ENCODE data around the gene MATCAP1.
A peak's percentile ranks its signal among the peaks of the same experiment; 100 is the strongest.

MATCAP1 gene

GRCh38 chr16:67150047-67150832, 33.5 kb downstream of the MATCAP1 start:
- Mint-ChIP-seq H3K4me3 (no peak overlapping the region), H3K36me3 (ENCODE audit: low read depth) (peaks cover 37% of the 10 kb centered on the region), H3K4me1 (ENCODE audit: low read depth) (peaks cover 19% of the 10 kb centered on the region), H3K27me3 (peaks cover 17% of the 10 kb centered on the region), H3K9me3 (no peaks in the 10 kb centered on the region), H3K27ac (no peak overlapping the region)

- Mint-ChIP-seq H3K9me3 (no peaks in the 10 kb centered on the region), H3K4me3 (peak overlapping the region; percentile 39), H3K27me3 (peaks cover 15% of the 10 kb centered on the region), H3K36me3 (ENCODE audit: low read depth) (peaks cover 45% of the 10 kb centered on the region), H3K4me1 (ENCODE audit: low read depth) (peaks cover 19% of the 10 kb centered on the region), H3K27ac (no peak overlapping the region)
Observed at GRCh38 chr16:67149276-67150046, 34.3 kb downstream of the MATCAP1 start.

- no peak overlapping the region for H3K4me3 Mint-ChIP-seq
- peaks cover 50% of the 10 kb centered on the region for H3K36me3 Mint-ChIP-seq (ENCODE audit: low read depth)
- no peaks in the 10 kb centered on the region for H3K9me3 Mint-ChIP-seq
- H3K27me3 Mint-ChIP-seq, result peaks cover 15% of the 10 kb centered on the region
- H3K27ac Mint-ChIP-seq, result no peak overlapping the region
- H3K4me1 Mint-ChIP-seq (ENCODE audit: low read depth), result peaks cover 15% of the 10 kb centered on the region
Observed at GRCh38 chr16:67148656-67149275, 35.0 kb downstream of the MATCAP1 start.

- peaks cover 15% of the 10 kb centered on the region for H3K27me3 Mint-ChIP-seq
- no peak overlapping the region for H3K4me3 Mint-ChIP-seq
- no peak overlapping the region for H3K27ac Mint-ChIP-seq
- H3K9me3 Mint-ChIP-seq, result no peaks in the 10 kb centered on the region
- peaks cover 12% of the 10 kb centered on the region for H3K4me1 Mint-ChIP-seq (ENCODE audit: low read depth)
- peaks cover 55% of the 10 kb centered on the region for H3K36me3 Mint-ChIP-seq (ENCODE audit: low read depth)
Observed at GRCh38 chr16:67148221-67148620, 35.5 kb downstream of the MATCAP1 start.

- Mint-ChIP-seq H3K27me3 (peaks cover 13% of the 10 kb centered on the region), H3K27ac (no peak overlapping the region), H3K4me1 (ENCODE audit: low read depth) (peaks cover 5% of the 10 kb centered on the region), H3K9me3 (no peaks in the 10 kb centered on the region), H3K36me3 (ENCODE audit: low read depth) (peaks cover 58% of the 10 kb centered on the region), H3K4me3 (no peak overlapping the region)
Observed at GRCh38 chr16:67147437-67148140, 36.2 kb downstream of the MATCAP1 start.

GRCh38 chr16:67146523-67147357, 37.0 kb downstream of the MATCAP1 start:
- H3K4me1 Mint-ChIP-seq (ENCODE audit: low read depth), result peaks cover 5% of the 10 kb centered on the region
- no peak overlapping the region for H3K27ac Mint-ChIP-seq
- H3K36me3 Mint-ChIP-seq (ENCODE audit: low read depth), result peaks cover 58% of the 10 kb centered on the region
- H3K27me3 Mint-ChIP-seq, result peaks cover 11% of the 10 kb centered on the region
- H3K9me3 Mint-ChIP-seq, result no peaks in the 10 kb centered on the region
- H3K4me3 Mint-ChIP-seq, result no peak overlapping the region

GRCh38 chr16:67145746-67146145, 38.0 kb downstream of the MATCAP1 start:
- Mint-ChIP-seq H3K4me3 (no peak overlapping the region), H3K4me1 (ENCODE audit: low read depth) (no peaks in the 10 kb centered on the region), H3K9me3 (no peaks in the 10 kb centered on the region), H3K27me3 (peaks cover 6% of the 10 kb centered on the region), H3K27ac (no peak overlapping the region), H3K36me3 (ENCODE audit: low read depth) (peaks cover 63% of the 10 kb centered on the region)

- no peak overlapping the region for H3K4me3 Mint-ChIP-seq
- peaks cover 72% of the 10 kb centered on the region for H3K36me3 Mint-ChIP-seq (ENCODE audit: low read depth)
- no peaks in the 10 kb centered on the region for H3K4me1 Mint-ChIP-seq (ENCODE audit: low read depth)
- no peaks in the 10 kb centered on the region for H3K9me3 Mint-ChIP-seq
- H3K27me3 Mint-ChIP-seq, result peaks cover 6% of the 10 kb centered on the region
- no peak overlapping the region for H3K27ac Mint-ChIP-seq
Observed at GRCh38 chr16:67144943-67145342, 38.8 kb downstream of the MATCAP1 start.

- H3K27me3 Mint-ChIP-seq, result no peaks in the 10 kb centered on the region
- peaks cover 69% of the 10 kb centered on the region for H3K36me3 Mint-ChIP-seq (ENCODE audit: low read depth)
- H3K9me3 Mint-ChIP-seq, result no peaks in the 10 kb centered on the region
- H3K4me3 Mint-ChIP-seq, result no peak overlapping the region
- H3K27ac Mint-ChIP-seq, result no peak overlapping the region
- H3K4me1 Mint-ChIP-seq (ENCODE audit: low read depth), result no peaks in the 10 kb centered on the region
Observed at GRCh38 chr16:67142342-67142741, 41.4 kb downstream of the MATCAP1 start.

GRCh38 chr16:67141391-67141790, 42.4 kb downstream of the MATCAP1 start:
- Mint-ChIP-seq H3K9me3 (no peaks in the 10 kb centered on the region), H3K36me3 (ENCODE audit: low read depth) (peaks cover 61% of the 10 kb centered on the region), H3K27me3 (no peaks in the 10 kb centered on the region)

GRCh38 chr16:67137605-67138004, 46.2 kb downstream of the MATCAP1 start:
- Mint-ChIP-seq H3K9me3 (no peaks in the 10 kb centered on the region), H3K4me1 (ENCODE audit: low read depth) (no peaks in the 10 kb centered on the region), H3K27me3 (no peaks in the 10 kb centered on the region), H3K36me3 (ENCODE audit: low read depth) (peaks cover 46% of the 10 kb centered on the region), H3K27ac (no peak overlapping the region), H3K4me3 (no peak overlapping the region)

More at GRCh38 chr16:67141391-67141790, 42.4 kb downstream of the MATCAP1 start:
- no peaks in the 10 kb centered on the region for H3K4me1 Mint-ChIP-seq (ENCODE audit: low read depth)
- no peak overlapping the region for H3K27ac Mint-ChIP-seq
- no peak overlapping the region for H3K4me3 Mint-ChIP-seq

- H3K27ac Mint-ChIP-seq, result no peak overlapping the region
- no peaks in the 10 kb centered on the region for H3K4me1 Mint-ChIP-seq (ENCODE audit: low read depth)
- H3K27me3 Mint-ChIP-seq, result no peaks in the 10 kb centered on the region
- H3K36me3 Mint-ChIP-seq (ENCODE audit: low read depth), result peaks cover 45% of the 10 kb centered on the region
- H3K4me3 Mint-ChIP-seq, result no peak overlapping the region
- H3K9me3 Mint-ChIP-seq, result no peaks in the 10 kb centered on the region
Observed at GRCh38 chr16:67129422-67129821, 54.3 kb downstream of the MATCAP1 start.

- no peaks in the 10 kb centered on the region for H3K27me3 Mint-ChIP-seq
- peaks cover 48% of the 10 kb centered on the region for H3K36me3 Mint-ChIP-seq (ENCODE audit: low read depth)
- H3K4me1 Mint-ChIP-seq (ENCODE audit: low read depth), result no peaks in the 10 kb centered on the region
- H3K4me3 Mint-ChIP-seq, result no peak overlapping the region
- H3K27ac Mint-ChIP-seq, result no peak overlapping the region
- H3K9me3 Mint-ChIP-seq, result no peaks in the 10 kb centered on the region
Observed at GRCh38 chr16:67128887-67129286, 54.9 kb downstream of the MATCAP1 start.

GRCh38 chr16:67128417-67128816, 55.3 kb downstream of the MATCAP1 start:
- no peak overlapping the region for H3K4me3 Mint-ChIP-seq
- H3K27me3 Mint-ChIP-seq, result no peaks in the 10 kb centered on the region
- H3K27ac Mint-ChIP-seq, result no peak overlapping the region
- peaks cover 53% of the 10 kb centered on the region for H3K36me3 Mint-ChIP-seq (ENCODE audit: low read depth)
- no peaks in the 10 kb centered on the region for H3K4me1 Mint-ChIP-seq (ENCODE audit: low read depth)
- H3K9me3 Mint-ChIP-seq, result no peaks in the 10 kb centered on the region

Data from stimulated activated naive CD8-positive, alpha-beta T cell treated with anti-CD3 and anti-CD28 coated beads, Interleukin-15, Interleukin-2, amounts not matched to agents 100 ng/mL and 50 ng/mL, for 24 hours (primary cell).